ENCODE data around the gene RITA1.
A peak's percentile ranks its signal among the peaks of the same experiment; 100 is the strongest.

The RITA1 gene

GRCh38 chr12:113180333-113180732, 5.2 kb upstream of the RITA1 start:
- DNase-seq (ENCODE audit: low read depth), result no peak

GRCh38 chr12:113181975-113182374, 3.5 kb upstream of the RITA1 start:
- no peak for DNase-seq (ENCODE audit: low read depth)

GRCh38 chr12:113183030-113183589, 2.4 kb upstream of the RITA1 start:
- DNase-seq (ENCODE audit: low read depth), result no peak

GRCh38 chr12:113184098-113184899, 1.2 kb upstream of the RITA1 start:
- no peak for DNase-seq (ENCODE audit: low read depth)

GRCh38 chr12:113184900-113185179, 681 bp upstream of the RITA1 start:
- peak; percentile 79 for DNase-seq (ENCODE audit: low read depth)

GRCh38 chr12:113186033-113186365, 478 bp downstream of the RITA1 start:
- no peak for DNase-seq (ENCODE audit: low read depth)

GRCh38 chr12:113186666-113187325, 1.3 kb downstream of the RITA1 start:
- DNase-seq (ENCODE audit: low read depth), result no peak

GRCh38 chr12:113189361-113189760, 3.8 kb downstream of the RITA1 start:
- no peak for DNase-seq (ENCODE audit: low read depth)

GRCh38 chr12:113190761-113191160, 5.2 kb downstream of the RITA1 start:
- DNase-seq (ENCODE audit: low read depth), result no peak

- no peak for DNase-seq (ENCODE audit: low read depth)
These were observed 5.7 kb downstream of the RITA1 start for GRCh38 chr12:113191227-113191626.

- no peak for DNase-seq (ENCODE audit: low read depth)
These were observed 9.5 kb downstream of the RITA1 start for GRCh38 chr12:113194971-113195391.

GRCh38 chr12:113195598-113195997, 10.1 kb downstream of the RITA1 start:
- no peak for DNase-seq (ENCODE audit: low read depth)

GRCh38 chr12:113196582-113196981, 11.1 kb downstream of the RITA1 start:
- DNase-seq (ENCODE audit: low read depth), result no peak

- DNase-seq (ENCODE audit: low read depth), result peak; percentile 66
These were observed 11.5 kb downstream of the RITA1 start for GRCh38 chr12:113196990-113197389.

- DNase-seq (ENCODE audit: low read depth), result no peak
These were observed 12.1 kb downstream of the RITA1 start for GRCh38 chr12:113197518-113198077.

- no peak for DNase-seq (ENCODE audit: low read depth)
These were observed 12.8 kb downstream of the RITA1 start for GRCh38 chr12:113198296-113198695.

- DNase-seq (ENCODE audit: low read depth), result no peak
These were observed 14.7 kb downstream of the RITA1 start for GRCh38 chr12:113200021-113200797.

- DNase-seq (ENCODE audit: low read depth), result no peak
These were observed 16.0 kb downstream of the RITA1 start for GRCh38 chr12:113201187-113202177.

GRCh38 chr12:113202300-113203075, 17.0 kb downstream of the RITA1 start:
- DNase-seq (ENCODE audit: low read depth), result no peak

All from GM04504 (cell line).